HL-60 (cell line): ENCODE results near the gene CPNE4.

Experiments
- POLR2AphosphoS5 ChIP-seq: IDR thresholded peaks from 2 replicates; pipeline ENCODE4 v1.6.1; 2012; ENCODE audit warnings: low read depth
- TF ChIP-seq, protein P1 (sequence below): IDR thresholded peaks from 2 replicates; pipeline ENCODE4 v1.6.1; 2012; ENCODE audit warnings: low read depth; ENCODE audit not compliant: insufficient replicate concordance
- TF ChIP-seq, protein P2 (sequence below): IDR thresholded peaks from one replicate; pipeline ENCODE4 v1.5.1; 2011; ENCODE audit warnings: low read length, control low read depth, inconsistent platforms; ENCODE audit not compliant: insufficient read depth

DNA sequence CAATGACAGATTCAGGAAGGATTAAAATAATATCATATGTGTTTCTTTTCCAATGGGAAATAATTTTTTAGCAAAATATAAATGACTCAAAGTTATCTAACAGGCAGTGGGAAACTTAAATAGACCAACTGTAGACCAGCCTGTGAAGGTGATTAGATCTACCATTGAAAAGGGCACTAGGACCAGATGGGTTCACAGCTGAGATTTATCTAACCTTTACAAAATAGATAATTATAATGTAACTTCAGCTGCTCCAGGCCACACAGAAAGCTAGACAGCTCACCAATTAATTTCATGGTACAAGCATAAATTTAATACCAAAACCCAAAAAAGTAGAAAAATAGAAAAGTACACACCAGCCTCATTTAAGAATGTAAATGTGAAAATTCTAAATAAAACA is 291.7 kb downstream of the CPNE4 start:
- TF ChIP-seq, protein P1, sequence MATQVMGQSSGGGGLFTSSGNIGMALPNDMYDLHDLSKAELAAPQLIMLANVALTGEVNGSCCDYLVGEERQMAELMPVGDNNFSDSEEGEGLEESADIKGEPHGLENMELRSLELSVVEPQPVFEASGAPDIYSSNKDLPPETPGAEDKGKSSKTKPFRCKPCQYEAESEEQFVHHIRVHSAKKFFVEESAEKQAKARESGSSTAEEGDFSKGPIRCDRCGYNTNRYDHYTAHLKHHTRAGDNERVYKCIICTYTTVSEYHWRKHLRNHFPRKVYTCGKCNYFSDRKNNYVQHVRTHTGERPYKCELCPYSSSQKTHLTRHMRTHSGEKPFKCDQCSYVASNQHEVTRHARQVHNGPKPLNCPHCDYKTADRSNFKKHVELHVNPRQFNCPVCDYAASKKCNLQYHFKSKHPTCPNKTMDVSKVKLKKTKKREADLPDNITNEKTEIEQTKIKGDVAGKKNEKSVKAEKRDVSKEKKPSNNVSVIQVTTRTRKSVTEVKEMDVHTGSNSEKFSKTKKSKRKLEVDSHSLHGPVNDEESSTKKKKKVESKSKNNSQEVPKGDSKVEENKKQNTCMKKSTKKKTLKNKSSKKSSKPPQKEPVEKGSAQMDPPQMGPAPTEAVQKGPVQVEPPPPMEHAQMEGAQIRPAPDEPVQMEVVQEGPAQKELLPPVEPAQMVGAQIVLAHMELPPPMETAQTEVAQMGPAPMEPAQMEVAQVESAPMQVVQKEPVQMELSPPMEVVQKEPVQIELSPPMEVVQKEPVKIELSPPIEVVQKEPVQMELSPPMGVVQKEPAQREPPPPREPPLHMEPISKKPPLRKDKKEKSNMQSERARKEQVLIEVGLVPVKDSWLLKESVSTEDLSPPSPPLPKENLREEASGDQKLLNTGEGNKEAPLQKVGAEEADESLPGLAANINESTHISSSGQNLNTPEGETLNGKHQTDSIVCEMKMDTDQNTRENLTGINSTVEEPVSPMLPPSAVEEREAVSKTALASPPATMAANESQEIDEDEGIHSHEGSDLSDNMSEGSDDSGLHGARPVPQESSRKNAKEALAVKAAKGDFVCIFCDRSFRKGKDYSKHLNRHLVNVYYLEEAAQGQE = no peak
- TF ChIP-seq, protein P2, sequence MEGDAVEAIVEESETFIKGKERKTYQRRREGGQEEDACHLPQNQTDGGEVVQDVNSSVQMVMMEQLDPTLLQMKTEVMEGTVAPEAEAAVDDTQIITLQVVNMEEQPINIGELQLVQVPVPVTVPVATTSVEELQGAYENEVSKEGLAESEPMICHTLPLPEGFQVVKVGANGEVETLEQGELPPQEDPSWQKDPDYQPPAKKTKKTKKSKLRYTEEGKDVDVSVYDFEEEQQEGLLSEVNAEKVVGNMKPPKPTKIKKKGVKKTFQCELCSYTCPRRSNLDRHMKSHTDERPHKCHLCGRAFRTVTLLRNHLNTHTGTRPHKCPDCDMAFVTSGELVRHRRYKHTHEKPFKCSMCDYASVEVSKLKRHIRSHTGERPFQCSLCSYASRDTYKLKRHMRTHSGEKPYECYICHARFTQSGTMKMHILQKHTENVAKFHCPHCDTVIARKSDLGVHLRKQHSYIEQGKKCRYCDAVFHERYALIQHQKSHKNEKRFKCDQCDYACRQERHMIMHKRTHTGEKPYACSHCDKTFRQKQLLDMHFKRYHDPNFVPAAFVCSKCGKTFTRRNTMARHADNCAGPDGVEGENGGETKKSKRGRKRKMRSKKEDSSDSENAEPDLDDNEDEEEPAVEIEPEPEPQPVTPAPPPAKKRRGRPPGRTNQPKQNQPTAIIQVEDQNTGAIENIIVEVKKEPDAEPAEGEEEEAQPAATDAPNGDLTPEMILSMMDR = no peak
- TF ChIP-seq POLR2AphosphoS5 = no peak
